ENCODE measurements around the gene ASPSCR1.

The ASPSCR1 gene

GRCh38 chr17:82014432-82014831, 37.0 kb downstream of the ASPSCR1 start:
- Histone ChIP-seq H3K79me1 (ENCODE audit: low read depth, low read length) (peaks cover 3% of the 10 kb centered on the region), H3K4ac (ENCODE audit: low read length) (no peak overlapping the region), H3K23ac (ENCODE audit: low read depth, low read length, poor library complexity) (peak overlapping the region; percentile 85), H3K4me1 (ENCODE audit: control insufficient read depth in 2 of 2, insufficient read depth in 1 of 2, low read depth in 1 of 2, low read length in 2 of 2) (peaks cover 0 to 15% of the 10 kb centered on the region in 2 donors), H3K18ac (ENCODE audit: low read length) (no peak overlapping the region), H3K4me2 (ENCODE audit: insufficient read depth, low read length, poor library complexity, severe bottlenecking) (no peak overlapping the region), H3K9ac (ENCODE audit: low read depth, low read length, poor library complexity) (no peak overlapping the region), H3K9me3 (replicated peaks in 1 of 2; ENCODE audit: control insufficient read depth in 2 of 2, insufficient read depth in 1 of 2, low read depth in 1 of 2, low read length in 2 of 2) (no peaks in the 10 kb centered on the region), H3K4me3 (ENCODE audit: low read length in 2 of 2) (no peak overlapping the region), H2BK120ac (ENCODE audit: low read depth, low read length) (no peak overlapping the region), H4K91ac (ENCODE audit: low read depth, low read length, poor library complexity) (no peak overlapping the region), H3K27me3 (ENCODE audit: control insufficient read depth in 3 of 3, insufficient read depth in 3 of 3, low read depth in 1 of 3, low read length in 3 of 3) (no peaks in the 10 kb centered on the region), H2BK12ac (ENCODE audit: low read length) (no peak overlapping the region), H2BK15ac (ENCODE audit: low read length) (no peak overlapping the region), H3K27ac (replicated peaks; ENCODE audit: low read length) (no peak overlapping the region), H3K36me3 (replicated peaks in 1 of 2; ENCODE audit: control insufficient read depth in 2 of 2, insufficient read depth in 2 of 2, low read length in 2 of 2) (peaks cover 6 to 26% of the 10 kb centered on the region in 2 donors), H4K8ac (ENCODE audit: low read depth, low read length) (no peak overlapping the region), H2BK5ac (ENCODE audit: low read length) (peak overlapping the region; percentile 39), H3K14ac (ENCODE audit: low read length) (no peak overlapping the region), H2AFZ (ENCODE audit: low read length) (no peak overlapping the region), H2AK5ac (ENCODE audit: low read depth, low read length) (no peak overlapping the region)
- no CpG with 5 or more reads among the region's 23 CpGs for WGBS, 2 donors (ENCODE audit: extremely low coverage in 2 of 2, insufficient read length in 2 of 2, insufficient replicate concordance in 1 of 2)
- no peak for DNase-seq (ENCODE audit: low spot score)

- Histone ChIP-seq H3K9ac (ENCODE audit: low read depth, low read length, poor library complexity) (peak overlapping the region; percentile 50), H2AFZ (ENCODE audit: low read length) (no peak overlapping the region), H3K14ac (ENCODE audit: low read length) (no peak overlapping the region), H2BK5ac (ENCODE audit: low read length) (peak overlapping the region; percentile 39), H3K4me3 (ENCODE audit: low read length in 2 of 2) (no peak overlapping the region), H3K4me1 (ENCODE audit: control insufficient read depth in 2 of 2, insufficient read depth in 1 of 2, low read depth in 1 of 2, low read length in 2 of 2) (peaks cover 0 to 15% of the 10 kb centered on the region in 2 donors), H3K79me1 (ENCODE audit: low read depth, low read length) (peaks cover 6% of the 10 kb centered on the region), H4K8ac (ENCODE audit: low read depth, low read length) (no peak overlapping the region), H2AK5ac (ENCODE audit: low read depth, low read length) (no peak overlapping the region), H3K18ac (ENCODE audit: low read length) (no peak overlapping the region), H2BK15ac (ENCODE audit: low read length) (no peak overlapping the region), H3K4ac (ENCODE audit: low read length) (peak overlapping the region; percentile 53), H3K36me3 (replicated peaks in 1 of 2; ENCODE audit: control insufficient read depth in 2 of 2, insufficient read depth in 2 of 2, low read length in 2 of 2) (peaks cover 6 to 28% of the 10 kb centered on the region in 2 donors), H3K27me3 (ENCODE audit: control insufficient read depth in 3 of 3, insufficient read depth in 3 of 3, low read depth in 1 of 3, low read length in 3 of 3) (no peaks in the 10 kb centered on the region), H4K91ac (ENCODE audit: low read depth, low read length, poor library complexity) (no peak overlapping the region), H2BK12ac (ENCODE audit: low read length) (no peak overlapping the region), H3K9me3 (replicated peaks in 1 of 2; ENCODE audit: control insufficient read depth in 2 of 2, insufficient read depth in 1 of 2, low read depth in 1 of 2, low read length in 2 of 2) (no peaks in the 10 kb centered on the region), H3K4me2 (ENCODE audit: insufficient read depth, low read length, poor library complexity, severe bottlenecking) (no peak overlapping the region), H2BK120ac (ENCODE audit: low read depth, low read length) (no peak overlapping the region), H3K27ac (replicated peaks; ENCODE audit: low read length) (no peak overlapping the region), H3K23ac (ENCODE audit: low read depth, low read length, poor library complexity) (peak overlapping the region; percentile 44)
- WGBS, 2 donors (ENCODE audit: extremely low coverage in 2 of 2, insufficient read length in 2 of 2, insufficient replicate concordance in 1 of 2), result no CpG with 5 or more reads among the region's 13 CpGs
- no peak for DNase-seq (ENCODE audit: low spot score)
These were observed 37.5 kb downstream of the ASPSCR1 start for GRCh38 chr17:82014971-82015310.

- Histone ChIP-seq H2BK120ac (ENCODE audit: low read depth, low read length) (no peak overlapping the region), H4K91ac (ENCODE audit: low read depth, low read length, poor library complexity) (no peak overlapping the region), H3K14ac (ENCODE audit: low read length) (peak overlapping the region; percentile 56), H3K9ac (ENCODE audit: low read depth, low read length, poor library complexity) (peak overlapping the region; percentile 50), H3K27ac (replicated peaks; ENCODE audit: low read length) (no peak overlapping the region), H3K4ac (ENCODE audit: low read length) (peak overlapping the region; percentile 53), H3K4me3 (ENCODE audit: low read length in 2 of 2) (no peak overlapping the region), H2BK12ac (ENCODE audit: low read length) (no peak overlapping the region), H3K23ac (ENCODE audit: low read depth, low read length, poor library complexity) (peak overlapping the region; percentile 44), H3K18ac (ENCODE audit: low read length) (no peak overlapping the region), H2AK5ac (ENCODE audit: low read depth, low read length) (no peak overlapping the region), H3K4me1 (ENCODE audit: control insufficient read depth in 2 of 2, insufficient read depth in 1 of 2, low read depth in 1 of 2, low read length in 2 of 2) (peaks cover 0 to 18% of the 10 kb centered on the region in 2 donors), H3K79me1 (ENCODE audit: low read depth, low read length) (peaks cover 6% of the 10 kb centered on the region), H2AFZ (ENCODE audit: low read length) (no peak overlapping the region), H2BK5ac (ENCODE audit: low read length) (peak overlapping the region; percentile 39), H3K4me2 (ENCODE audit: insufficient read depth, low read length, poor library complexity, severe bottlenecking) (no peak overlapping the region), H4K8ac (ENCODE audit: low read depth, low read length) (no peak overlapping the region), H3K9me3 (replicated peaks in 1 of 2; ENCODE audit: control insufficient read depth in 2 of 2, insufficient read depth in 1 of 2, low read depth in 1 of 2, low read length in 2 of 2) (no peaks in the 10 kb centered on the region), H3K27me3 (ENCODE audit: control insufficient read depth in 3 of 3, insufficient read depth in 3 of 3, low read depth in 1 of 3, low read length in 3 of 3) (no peaks in the 10 kb centered on the region), H3K36me3 (replicated peaks in 1 of 2; ENCODE audit: control insufficient read depth in 2 of 2, insufficient read depth in 2 of 2, low read length in 2 of 2) (peaks cover 6 to 31% of the 10 kb centered on the region in 2 donors), H2BK15ac (ENCODE audit: low read length) (no peak overlapping the region)
- no CpG with 5 or more reads among the region's 24 CpGs for WGBS, 2 donors (ENCODE audit: extremely low coverage in 2 of 2, insufficient read length in 2 of 2, insufficient replicate concordance in 1 of 2)
- DNase-seq (ENCODE audit: low spot score), result no peak
These were observed 38.0 kb downstream of the ASPSCR1 start for GRCh38 chr17:82015311-82015971.

- no peak overlapping the region for H3K18ac ChIP-seq (ENCODE audit: low read length)
- H3K4me1 ChIP-seq (ENCODE audit: control insufficient read depth in 2 of 2, insufficient read depth in 1 of 2, low read depth in 1 of 2, low read length in 2 of 2), result peaks cover 0 to 18% of the 10 kb centered on the region in 2 donors
- peak overlapping the region; percentile 21 for H3K14ac ChIP-seq (ENCODE audit: low read length)
- DNase-seq (ENCODE audit: low spot score), result no peak
- H4K8ac ChIP-seq (ENCODE audit: low read depth, low read length), result no peak overlapping the region
- no peaks in the 10 kb centered on the region for H3K9me3 ChIP-seq (replicated peaks in 1 of 2; ENCODE audit: control insufficient read depth in 2 of 2, insufficient read depth in 1 of 2, low read depth in 1 of 2, low read length in 2 of 2)
- H2BK15ac ChIP-seq (ENCODE audit: low read length), result no peak overlapping the region
- no peak overlapping the region for H4K91ac ChIP-seq (ENCODE audit: low read depth, low read length, poor library complexity)
- H3K36me3 ChIP-seq (replicated peaks in 1 of 2; ENCODE audit: control insufficient read depth in 2 of 2, insufficient read depth in 2 of 2, low read length in 2 of 2), result peaks cover 6 to 31% of the 10 kb centered on the region in 2 donors
- no peak overlapping the region for H3K4me2 ChIP-seq (ENCODE audit: insufficient read depth, low read length, poor library complexity, severe bottlenecking)
- H3K27ac ChIP-seq (replicated peaks; ENCODE audit: low read length), result no peak overlapping the region
- no peak overlapping the region for H3K4me3 ChIP-seq (ENCODE audit: low read length in 2 of 2)
- H2AK5ac ChIP-seq (ENCODE audit: low read depth, low read length), result no peak overlapping the region
- no peak overlapping the region for H3K4ac ChIP-seq (ENCODE audit: low read length)
- H3K79me1 ChIP-seq (ENCODE audit: low read depth, low read length), result peaks cover 12% of the 10 kb centered on the region
- H3K27me3 ChIP-seq (ENCODE audit: control insufficient read depth in 3 of 3, insufficient read depth in 3 of 3, low read depth in 1 of 3, low read length in 3 of 3), result no peaks in the 10 kb centered on the region
- H2BK5ac ChIP-seq (ENCODE audit: low read length), result no peak overlapping the region
- no peak overlapping the region for H2AFZ ChIP-seq (ENCODE audit: low read length)
- H2BK120ac ChIP-seq (ENCODE audit: low read depth, low read length), result no peak overlapping the region
- peak overlapping the region; percentile 58 for H2BK12ac ChIP-seq (ENCODE audit: low read length)
- no peak overlapping the region for H3K9ac ChIP-seq (ENCODE audit: low read depth, low read length, poor library complexity)
- peak overlapping the region; percentile 31 for H3K23ac ChIP-seq (ENCODE audit: low read depth, low read length, poor library complexity)
- WGBS, 2 donors (ENCODE audit: extremely low coverage in 2 of 2, insufficient read length in 2 of 2, insufficient replicate concordance in 1 of 2), result no CpG with 5 or more reads among the region's 28 CpGs
These were observed 38.8 kb downstream of the ASPSCR1 start for GRCh38 chr17:82016061-82016874.

All from neuronal stem cell (in vitro differentiated cells).